Measurements from ENCODE around the gene SLC38A8. TPM values are rescaled to one million over a fixed set of nuclear protein-coding genes. Genes with fewer than 3 reads are reported as not detected.

The SLC38A8 gene
- total RNA-seq, 4 donors from 2014 or later = not detected

- Histone ChIP-seq H3K27me3 (no peaks in the 10 kb centered on the region), H3K4me3 (replicated peaks in 1 of 3) (no peak overlapping the region), H3K4me1 (no peaks in the 10 kb centered on the region), H3K36me3 (peaks cover 74 to 75% of the 10 kb centered on the region in 2 donors), H3K27ac (no peak overlapping the region), H3K9me3 (no peaks in the 10 kb centered on the region)
- intact Hi-C loops (cut with DNase I) = no loop called here
- TF ChIP-seq POLR2A (IDR thresholded peaks at IDR 0.05) = no peak
- no peak for TF ChIP-seq CTCF (IDR thresholded peaks at IDR 0.05)
- no peak for DNase-seq
- WGBS, 2 donors = 86 to 97% methylated on average over 10 of the region's 10 CpGs
These were observed 29.4 kb upstream of the SLC38A8 start for GRCh38 chr16:84072014-84072413.

DNA sequence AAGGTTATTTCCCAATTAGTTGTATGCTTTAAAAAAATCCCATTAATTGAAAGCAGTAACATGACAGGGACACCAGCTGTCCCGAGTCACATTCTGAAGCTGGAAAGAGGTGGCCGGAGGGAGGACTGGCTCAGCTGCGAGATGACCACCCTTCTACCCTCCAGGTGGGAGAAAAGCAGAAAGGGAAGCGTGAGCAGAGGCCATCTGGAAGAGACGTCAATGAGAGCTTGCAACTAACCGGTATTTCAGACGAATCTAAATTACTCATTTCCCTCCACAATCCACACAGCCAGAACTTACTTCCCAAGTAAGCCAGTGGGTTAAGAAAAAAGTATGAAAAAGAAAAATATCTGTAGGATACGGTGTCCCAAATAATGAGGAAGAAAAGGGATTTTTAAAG is 28.5 kb upstream of the SLC38A8 start:
- H3K9me3 ChIP-seq = no peaks in the 10 kb centered on the region
- no peak overlapping the region for H3K4me3 ChIP-seq (replicated peaks in 1 of 3)
- no peak for DNase-seq
- H3K27ac ChIP-seq = no peak overlapping the region
- intact Hi-C loops (cut with DNase I) = no loop called here
- no peaks in the 10 kb centered on the region for H3K4me1 ChIP-seq
- TF ChIP-seq CTCF (IDR thresholded peaks at IDR 0.05) = no peak
- TF ChIP-seq POLR2A (IDR thresholded peaks at IDR 0.05) = no peak
- WGBS, 2 donors = 91 to 94% methylated on average over 8 of the region's 8 CpGs
- no peaks in the 10 kb centered on the region for H3K27me3 ChIP-seq
- H3K36me3 ChIP-seq = peaks cover 82 to 83% of the 10 kb centered on the region in 2 donors

- WGBS, 2 donors = 79 to 94% methylated on average over 6 of the region's 6 CpGs
- intact Hi-C loops (cut with DNase I) = no loop called here
- DNase-seq = no peak
These were observed 26.9 kb upstream of the SLC38A8 start for GRCh38 chr16:84069540-84069939.

GRCh38 chr16:84068783-84069462 is 26.3 kb upstream of the SLC38A8 start:
- H3K9me3 ChIP-seq = no peaks in the 10 kb centered on the region
- WGBS, 2 donors = 86 to 89% methylated on average over 13 of the region's 13 CpGs
- H3K27ac ChIP-seq = no peak overlapping the region
- no peak for TF ChIP-seq CTCF (IDR thresholded peaks at IDR 0.05)
- no peak for TF ChIP-seq POLR2A (IDR thresholded peaks at IDR 0.05)
- intact Hi-C loops (cut with DNase I) = no loop called here
- no peaks in the 10 kb centered on the region for H3K27me3 ChIP-seq
- H3K4me3 ChIP-seq (replicated peaks in 1 of 3) = no peak overlapping the region
- DNase-seq = no peak
- H3K36me3 ChIP-seq = peaks cover 68 to 81% of the 10 kb centered on the region in 2 donors
- H3K4me1 ChIP-seq = no peaks in the 10 kb centered on the region

More at GRCh38 chr16:84069540-84069939, 26.9 kb upstream of the SLC38A8 start:
- no peaks in the 10 kb centered on the region for H3K4me1 ChIP-seq
- H3K27me3 ChIP-seq = no peaks in the 10 kb centered on the region
- H3K4me3 ChIP-seq (replicated peaks in 1 of 3) = no peak overlapping the region
- H3K27ac ChIP-seq = no peak overlapping the region
- TF ChIP-seq POLR2A (IDR thresholded peaks at IDR 0.05) (no peak), CTCF (IDR thresholded peaks at IDR 0.05) (no peak)
- peaks cover 74 to 87% of the 10 kb centered on the region in 2 donors for H3K36me3 ChIP-seq
- H3K9me3 ChIP-seq = no peaks in the 10 kb centered on the region

GRCh38 chr16:84068041-84068440 is 25.4 kb upstream of the SLC38A8 start:
- no peaks in the 10 kb centered on the region for H3K27me3 ChIP-seq
- H3K4me1 ChIP-seq = no peaks in the 10 kb centered on the region
- H3K9me3 ChIP-seq = no peaks in the 10 kb centered on the region
- peaks cover 59 to 73% of the 10 kb centered on the region in 2 donors for H3K36me3 ChIP-seq
- 94 to 95% methylated on average over 8 of the region's 8 CpGs for WGBS, 2 donors
- no peak overlapping the region for H3K27ac ChIP-seq
- no peak overlapping the region for H3K4me3 ChIP-seq (replicated peaks in 1 of 3)
- no peak for TF ChIP-seq POLR2A (IDR thresholded peaks at IDR 0.05)
- TF ChIP-seq CTCF (IDR thresholded peaks at IDR 0.05) = no peak
- DNase-seq = no peak
- intact Hi-C loops (cut with DNase I) = no loop called here

All from thyroid gland (tissue), 4 donors.